Measurements from ENCODE around the gene SCN1B. TPM values are rescaled to one million over a fixed set of nuclear protein-coding genes. Genes with fewer than 3 reads are reported as not detected.
"Not testable (repeated sequence)": the region's sequence is repeated elsewhere in the genome, so short reads cannot be mapped to it uniquely, and the experiment has no call there.

Gene SCN1B
- total RNA-seq, 1 experiment from 2014 or later, result 8.0 TPM

DNA sequence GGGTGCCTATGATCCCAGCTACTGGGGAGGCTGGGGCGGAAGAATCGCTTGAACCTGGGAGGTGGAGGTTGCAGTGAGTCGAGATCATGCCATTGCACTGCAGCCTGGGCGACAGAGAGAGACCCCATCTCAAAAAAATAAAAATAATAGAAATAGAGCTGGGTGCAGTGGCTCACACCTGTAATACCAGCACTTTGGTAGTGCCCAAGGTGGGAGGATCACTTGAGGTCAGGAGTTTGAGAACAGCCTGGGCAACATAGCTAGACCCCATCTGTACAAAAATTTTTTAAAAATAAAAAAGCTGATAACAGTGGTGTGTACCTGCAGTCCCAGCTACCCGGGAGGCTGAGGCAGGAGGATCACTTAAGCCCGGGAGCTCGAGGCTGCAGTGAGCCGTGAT, 22.8 kb upstream of the SCN1B start:
- CTCF ChIA-PET, result interaction anchor here (0.8 to 1.0 kb wide), 2 partner anchors 35 to 37 kb away, joined by 3 read pairs; no protein-coding TSS in a partner anchor

DNA sequence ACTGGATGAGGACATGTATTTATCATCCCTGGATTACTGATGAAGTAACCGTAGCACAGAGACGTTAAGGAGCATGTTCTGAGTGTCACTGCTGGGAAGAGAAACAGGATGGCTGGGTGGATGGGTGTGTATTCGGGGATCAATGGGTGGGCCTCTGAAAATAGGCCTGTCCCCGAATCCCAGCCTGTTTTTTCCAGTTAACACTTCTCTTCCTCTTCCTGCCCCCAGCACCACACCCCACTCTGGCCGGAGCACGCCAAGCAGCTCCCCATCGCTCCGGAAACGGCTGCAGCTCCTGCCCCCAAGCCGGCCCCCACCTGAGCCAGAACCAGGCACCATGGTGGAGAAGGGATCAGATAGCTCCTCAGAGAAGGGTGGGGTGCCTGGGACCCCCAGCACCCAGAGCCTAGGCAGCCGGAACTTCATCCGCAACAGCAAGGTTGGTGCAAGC, 21.4 kb upstream of the SCN1B start:
- H3K36me3 Mint-ChIP-seq, result peaks cover 70% of the 10 kb centered on the region
- ATAC-seq, result no peak

More for the DNA sequence above, 22.8 kb upstream of the SCN1B start:
- H3K27me3 Mint-ChIP-seq (ENCODE audit: low read depth); DNase-seq (ENCODE audit: low spot score); ATAC-seq; H3K27ac Mint-ChIP-seq; H3K4me3 Mint-ChIP-seq; H3K9me3 Mint-ChIP-seq: not testable (repeated sequence)
- peak; percentile 56; the same call in 1 of the 2 replicates for TF ChIP-seq ZNF121 (CRISPR knock-in tag; IDR thresholded peaks at IDR 0.05)
- Mint-ChIP-seq H3K36me3 (peaks cover 61% of the 10 kb centered on the region), H3K4me1 (peaks cover 36% of the 10 kb centered on the region)
- POLR2A ChIA-PET, result interaction anchor here (0.8 kb wide), 1 partner anchor 81 kb away, joined by 3 read pairs; the partner anchor contains the start of gene ZNF30

DNA sequence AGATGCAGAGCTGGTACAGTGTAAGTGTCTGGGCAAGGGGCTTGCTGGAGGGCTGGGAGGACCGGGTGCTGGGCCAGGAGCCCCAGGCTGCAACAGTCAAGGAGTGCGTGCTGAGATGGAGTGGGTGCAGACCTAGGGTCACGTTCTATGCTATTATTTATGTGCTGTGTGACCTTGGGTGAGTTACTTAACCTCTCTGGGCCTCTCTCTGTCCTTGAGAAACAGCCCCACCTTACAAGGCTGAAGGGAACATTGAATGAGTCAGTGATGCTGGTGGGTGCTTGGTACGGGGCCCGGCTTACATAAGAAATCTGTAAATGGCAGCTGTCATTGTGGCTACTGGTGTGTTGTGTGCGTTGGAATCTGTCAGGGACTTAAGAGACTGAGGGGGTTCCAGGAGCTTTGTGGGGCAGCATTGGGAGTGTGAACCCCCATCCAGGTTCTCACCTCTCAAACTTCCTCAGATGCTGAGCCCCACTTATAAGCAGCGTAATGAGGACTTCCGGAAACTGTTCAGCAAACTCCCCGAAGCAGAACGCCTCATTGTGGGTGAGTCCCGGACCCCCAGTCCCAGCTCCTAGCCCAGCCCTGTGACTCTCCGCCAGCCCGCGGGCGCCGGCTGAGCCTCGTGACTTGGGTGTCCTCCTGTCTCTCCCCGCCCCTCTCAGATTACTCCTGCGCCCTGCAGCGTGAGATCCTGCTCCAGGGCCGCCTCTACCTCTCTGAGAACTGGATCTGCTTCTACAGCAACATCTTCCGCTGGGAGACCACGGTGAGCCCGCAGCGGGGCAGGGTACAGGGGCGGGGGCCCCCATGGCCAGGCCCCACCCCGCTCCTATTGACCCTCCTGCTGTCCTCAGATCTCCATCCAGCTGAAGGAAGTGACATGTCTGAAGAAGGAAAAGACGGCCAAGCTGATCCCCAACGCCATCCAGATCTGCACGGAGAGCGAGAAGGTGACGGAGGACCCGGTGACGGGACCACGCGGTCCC, 20.6 kb upstream of the SCN1B start:
- CTCF ChIA-PET, result no interaction called here
- peaks cover 71% of the 10 kb centered on the region for H3K36me3 Mint-ChIP-seq

More for the DNA sequence above, 21.4 kb upstream of the SCN1B start:
- H3K4me3 Mint-ChIP-seq, result no peak overlapping the region
- TF ChIP-seq ATF1 (CRISPR knock-in tag; IDR thresholded peaks at IDR 0.05), result no peak
- no peak for TF ChIP-seq JUN (CRISPR knock-in tag; IDR thresholded peaks at IDR 0.05)
- TF ChIP-seq, protein P1, sequence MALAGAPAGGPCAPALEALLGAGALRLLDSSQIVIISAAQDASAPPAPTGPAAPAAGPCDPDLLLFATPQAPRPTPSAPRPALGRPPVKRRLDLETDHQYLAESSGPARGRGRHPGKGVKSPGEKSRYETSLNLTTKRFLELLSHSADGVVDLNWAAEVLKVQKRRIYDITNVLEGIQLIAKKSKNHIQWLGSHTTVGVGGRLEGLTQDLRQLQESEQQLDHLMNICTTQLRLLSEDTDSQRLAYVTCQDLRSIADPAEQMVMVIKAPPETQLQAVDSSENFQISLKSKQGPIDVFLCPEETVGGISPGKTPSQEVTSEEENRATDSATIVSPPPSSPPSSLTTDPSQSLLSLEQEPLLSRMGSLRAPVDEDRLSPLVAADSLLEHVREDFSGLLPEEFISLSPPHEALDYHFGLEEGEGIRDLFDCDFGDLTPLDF (CRISPR knock-in tag; IDR thresholded peaks at IDR 0.05), result no peak
- no peak for TF ChIP-seq ESRRA (CRISPR knock-in tag; IDR thresholded peaks at IDR 0.05; ENCODE audit: borderline replicate concordance)
- no peak overlapping the region for H3K27ac Mint-ChIP-seq
- no peaks in the 10 kb centered on the region for H3K9me3 Mint-ChIP-seq
- POLR2A ChIA-PET, result no interaction called here
- no peak for DNase-seq (ENCODE audit: low spot score)
- peaks cover 30% of the 10 kb centered on the region for H3K4me1 Mint-ChIP-seq
- no peaks in the 10 kb centered on the region for H3K27me3 Mint-ChIP-seq (ENCODE audit: low read depth)
- CTCF ChIA-PET, result interaction anchor here (0.6 kb wide), 1 partner anchor 43 kb away, joined by 3 read pairs; no protein-coding TSS in a partner anchor

DNA sequence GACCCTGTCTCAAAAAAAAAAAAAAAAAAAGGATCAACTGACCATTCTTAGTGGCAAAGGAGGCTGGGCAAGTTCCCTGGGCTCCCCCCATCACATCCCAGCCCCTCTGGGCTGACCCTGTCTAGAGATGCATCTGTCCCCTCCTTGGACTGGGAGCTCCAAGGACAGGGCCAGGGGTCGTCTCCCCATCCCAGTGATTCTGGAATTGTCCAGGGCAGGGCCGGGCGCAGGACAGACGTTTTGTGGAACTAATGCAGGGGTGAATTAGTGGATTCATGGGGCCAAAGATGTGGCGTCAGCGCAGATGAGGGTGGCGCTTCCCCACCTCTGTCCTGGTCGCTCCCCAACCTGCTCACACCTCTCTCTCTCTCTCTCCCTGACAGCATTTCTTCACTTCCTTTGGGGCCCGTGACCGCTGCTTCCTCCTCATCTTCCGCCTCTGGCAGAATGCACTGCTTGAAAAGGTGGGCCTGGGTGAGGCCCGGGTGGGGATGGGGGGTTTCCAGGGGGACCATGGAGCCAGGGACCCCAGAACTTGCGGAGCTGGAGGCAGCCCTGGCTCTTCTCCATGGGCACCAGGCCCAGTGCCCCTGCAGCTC, 19.1 kb upstream of the SCN1B start:
- H3K27ac Mint-ChIP-seq, result peak overlapping the region; percentile 63; the same call in 1 of the 2 replicates
- H3K9me3 Mint-ChIP-seq, result no peaks in the 10 kb centered on the region
- H3K4me1 Mint-ChIP-seq, result peaks cover 19% of the 10 kb centered on the region
- no peaks in the 10 kb centered on the region for H3K27me3 Mint-ChIP-seq (ENCODE audit: low read depth)
- TF ChIP-seq, protein P2, sequence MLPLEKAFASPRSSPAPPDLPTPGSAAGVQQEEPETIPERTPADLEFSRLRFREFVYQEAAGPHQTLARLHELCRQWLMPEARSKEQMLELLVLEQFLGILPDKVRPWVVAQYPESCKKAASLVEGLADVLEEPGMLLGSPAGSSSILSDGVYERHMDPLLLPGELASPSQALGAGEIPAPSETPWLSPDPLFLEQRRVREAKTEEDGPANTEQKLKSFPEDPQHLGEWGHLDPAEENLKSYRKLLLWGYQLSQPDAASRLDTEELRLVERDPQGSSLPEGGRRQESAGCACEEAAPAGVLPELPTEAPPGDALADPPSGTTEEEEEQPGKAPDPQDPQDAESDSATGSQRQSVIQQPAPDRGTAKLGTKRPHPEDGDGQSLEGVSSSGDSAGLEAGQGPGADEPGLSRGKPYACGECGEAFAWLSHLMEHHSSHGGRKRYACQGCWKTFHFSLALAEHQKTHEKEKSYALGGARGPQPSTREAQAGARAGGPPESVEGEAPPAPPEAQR (CRISPR knock-in tag; IDR thresholded peaks at IDR 0.05), result no peak
- TF ChIP-seq TEAD1 (CRISPR knock-in tag; IDR thresholded peaks at IDR 0.05) (no peak), ZNF423 (CRISPR knock-in tag; IDR thresholded peaks at IDR 0.05) (no peak), CREB1 (CRISPR knock-in tag; IDR thresholded peaks at IDR 0.05) (no peak), NFATC4 (CRISPR knock-in tag; IDR thresholded peaks at IDR 0.05) (no peak), JUN (CRISPR knock-in tag; IDR thresholded peaks at IDR 0.05) (no peak), GTF2I (CRISPR knock-in tag; conservative IDR thresholded peaks at IDR 0.05) (no peak), SMAD4 (CRISPR knock-in tag; IDR thresholded peaks at IDR 0.05) (no peak), CBFB (CRISPR knock-in tag; IDR thresholded peaks at IDR 0.05; ENCODE audit: low read depth) (no peak), SP1 (CRISPR knock-in tag; conservative IDR thresholded peaks at IDR 0.05) (no peak), IRF2 (CRISPR knock-in tag; IDR thresholded peaks at IDR 0.05; ENCODE audit: borderline replicate concordance, low read depth) (no peak), ZNF416 (CRISPR knock-in tag; IDR thresholded peaks at IDR 0.05) (no peak)
- ChIA-PET POLR2A (no interaction called here), CTCF (interaction anchor here (0.7 to 3.4 kb wide), 4 partner anchors 11 to 173 kb away, joined by 3 to 25 read pairs (median 6); no protein-coding TSS in a partner anchor)
- H3K4me3 Mint-ChIP-seq, result no peak overlapping the region
- ATAC-seq (no peak), DNase-seq (ENCODE audit: low spot score) (no peak)
- H3K36me3 Mint-ChIP-seq, result peaks cover 75% of the 10 kb centered on the region

More for the DNA sequence above, 20.6 kb upstream of the SCN1B start:
- Mint-ChIP-seq H3K4me3 (no peak overlapping the region), H3K4me1 (peaks cover 24% of the 10 kb centered on the region), H3K9me3 (no peaks in the 10 kb centered on the region), H3K27me3 (ENCODE audit: low read depth) (no peaks in the 10 kb centered on the region), H3K27ac (peak overlapping the region; percentile 36; the same call in 1 of the 2 replicates)
- POLR2A ChIA-PET, result no interaction called here
- TF ChIP-seq, protein P3, sequence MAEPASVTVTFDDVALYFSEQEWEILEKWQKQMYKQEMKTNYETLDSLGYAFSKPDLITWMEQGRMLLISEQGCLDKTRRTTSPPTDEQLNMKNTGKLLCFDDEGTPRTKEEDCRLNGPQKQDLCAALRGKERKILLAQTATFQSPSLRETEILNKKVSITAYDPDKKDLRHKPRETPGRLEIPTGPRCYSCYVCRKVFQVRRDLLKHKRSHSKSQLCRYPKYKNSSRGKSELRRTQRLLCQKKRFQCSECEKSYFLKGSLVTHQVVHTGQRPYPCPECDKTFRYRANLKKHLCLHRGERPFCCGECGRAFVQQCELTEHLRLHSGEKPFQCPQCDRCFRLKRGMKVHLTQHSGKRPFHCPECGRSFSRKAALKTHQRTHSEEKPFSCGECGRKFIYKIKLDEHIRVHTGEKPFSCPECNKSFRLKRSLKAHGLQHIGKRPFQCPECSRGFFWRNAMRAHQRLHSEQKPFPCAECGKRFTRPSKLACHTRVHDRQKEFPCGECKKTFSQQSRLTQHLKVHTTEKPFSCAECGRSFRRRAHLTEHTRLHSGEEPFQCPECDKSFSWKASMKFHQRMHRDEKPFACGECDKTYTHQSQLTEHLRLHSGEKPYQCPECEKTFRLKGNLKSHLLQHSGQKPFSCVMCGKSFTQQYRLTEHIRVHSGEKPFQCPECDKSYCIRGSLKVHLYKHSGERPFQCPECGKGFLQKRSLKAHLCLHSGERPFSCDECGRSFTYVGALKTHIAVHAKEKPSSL (CRISPR knock-in tag; conservative IDR thresholded peaks at IDR 0.05), result no peak
- TF ChIP-seq ZNF138 (CRISPR knock-in tag; conservative IDR thresholded peaks at IDR 0.05) (no peak), ZNF232 (CRISPR knock-in tag; IDR thresholded peaks at IDR 0.05) (no peak), RELA (CRISPR knock-in tag; IDR thresholded peaks at IDR 0.05; ENCODE audit: borderline replicate concordance) (no peak), GRHL2 (CRISPR knock-in tag; IDR thresholded peaks at IDR 0.05; ENCODE audit: insufficient replicate concordance, severe bottlenecking) (no peak), ZNF121 (CRISPR knock-in tag; IDR thresholded peaks at IDR 0.05) (no peak), HMGA2 (CRISPR knock-in tag; IDR thresholded peaks at IDR 0.05) (no peak), NR1H2 (CRISPR knock-in tag; IDR thresholded peaks at IDR 0.05) (no peak)
- TF ChIP-seq, protein P4, sequence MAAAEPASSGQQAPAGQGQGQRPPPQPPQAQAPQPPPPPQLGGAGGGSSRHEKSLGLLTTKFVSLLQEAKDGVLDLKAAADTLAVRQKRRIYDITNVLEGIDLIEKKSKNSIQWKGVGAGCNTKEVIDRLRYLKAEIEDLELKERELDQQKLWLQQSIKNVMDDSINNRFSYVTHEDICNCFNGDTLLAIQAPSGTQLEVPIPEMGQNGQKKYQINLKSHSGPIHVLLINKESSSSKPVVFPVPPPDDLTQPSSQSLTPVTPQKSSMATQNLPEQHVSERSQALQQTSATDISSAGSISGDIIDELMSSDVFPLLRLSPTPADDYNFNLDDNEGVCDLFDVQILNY (CRISPR knock-in tag; IDR thresholded peaks at IDR 0.05), result no peak
- ATAC-seq, result no peak
- DNase-seq (ENCODE audit: low spot score), result no peak
